NCI-H82 (cell line): ENCODE measurements around the gene MCL1.
"Not testable (repeated sequence)": the region's sequence is repeated elsewhere in the genome, so short reads cannot be mapped to it uniquely, and the experiment has no call there.

ENCODE experiments used
- DNase-seq: peaks from one replicate; lab custom pipeline; 2025; lab: John Stamatoyannopoulos, UW

Gene MCL1

DNA sequence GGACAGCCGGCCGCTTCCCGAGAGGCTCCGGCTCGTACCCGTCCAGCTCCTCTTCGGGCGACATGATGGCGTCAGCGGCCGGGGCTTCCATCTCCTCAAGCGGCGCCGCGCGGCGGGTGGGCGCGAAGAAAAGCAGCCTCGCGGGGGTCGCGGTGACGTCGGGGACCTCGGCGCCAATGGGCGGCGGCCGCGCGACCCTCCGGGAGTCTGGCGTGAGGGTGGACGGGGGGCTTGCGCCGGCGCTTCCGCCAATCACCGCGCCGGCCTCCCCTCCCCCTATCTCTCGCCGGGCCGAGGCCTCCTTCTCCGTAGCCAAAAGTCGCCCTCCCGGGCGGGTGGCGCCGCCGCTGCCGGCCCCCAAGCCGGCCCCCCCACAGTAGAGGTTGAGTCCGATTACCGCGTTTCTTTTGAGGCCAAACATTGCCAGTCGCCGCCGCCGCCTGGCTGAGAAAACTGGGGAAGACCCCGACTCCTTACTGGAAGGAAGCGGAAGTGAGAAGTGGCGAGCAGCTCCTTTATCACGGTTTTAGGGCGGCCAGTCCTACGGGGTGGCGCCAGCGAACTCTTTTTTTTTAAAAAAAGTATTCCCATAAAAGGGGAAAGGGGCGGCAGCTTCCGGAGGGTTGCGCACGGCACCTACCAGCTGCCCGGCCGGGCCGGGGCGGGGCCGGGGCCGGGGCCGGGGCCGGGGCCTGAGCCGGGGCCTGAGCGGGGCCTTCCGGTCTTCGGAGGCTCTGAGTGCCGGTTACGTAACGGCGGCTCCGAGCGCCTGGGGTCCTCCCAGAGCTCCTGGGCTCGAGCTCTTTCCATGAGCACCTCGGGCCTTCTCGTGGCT is at the start of gene MCL1:
MCL1 (minus strand) TSS at position 501 of the 835 bp plus-strand sequence; CDS start at position 421, 80 bp downstream.
- DNase-seq: peak; percentile 98

DNA sequence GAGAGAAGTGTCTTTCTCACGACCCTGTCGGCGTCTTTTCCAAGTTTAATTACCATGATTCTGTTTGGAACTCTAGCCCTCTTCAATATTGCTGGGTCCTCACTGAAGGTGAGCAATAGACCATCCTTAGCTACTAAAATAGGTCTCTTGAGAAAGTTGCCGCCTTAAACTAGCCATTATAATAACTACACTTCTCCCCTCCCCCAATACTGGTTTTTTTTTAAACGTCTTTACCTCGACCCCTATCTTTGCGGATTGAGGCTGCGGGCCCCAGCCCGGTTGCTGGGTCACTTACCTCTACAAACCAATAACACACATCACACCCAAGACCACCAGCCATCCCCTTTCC is 49.3 kb upstream of the MCL1 start:
- DNase-seq: no peak

DNA sequence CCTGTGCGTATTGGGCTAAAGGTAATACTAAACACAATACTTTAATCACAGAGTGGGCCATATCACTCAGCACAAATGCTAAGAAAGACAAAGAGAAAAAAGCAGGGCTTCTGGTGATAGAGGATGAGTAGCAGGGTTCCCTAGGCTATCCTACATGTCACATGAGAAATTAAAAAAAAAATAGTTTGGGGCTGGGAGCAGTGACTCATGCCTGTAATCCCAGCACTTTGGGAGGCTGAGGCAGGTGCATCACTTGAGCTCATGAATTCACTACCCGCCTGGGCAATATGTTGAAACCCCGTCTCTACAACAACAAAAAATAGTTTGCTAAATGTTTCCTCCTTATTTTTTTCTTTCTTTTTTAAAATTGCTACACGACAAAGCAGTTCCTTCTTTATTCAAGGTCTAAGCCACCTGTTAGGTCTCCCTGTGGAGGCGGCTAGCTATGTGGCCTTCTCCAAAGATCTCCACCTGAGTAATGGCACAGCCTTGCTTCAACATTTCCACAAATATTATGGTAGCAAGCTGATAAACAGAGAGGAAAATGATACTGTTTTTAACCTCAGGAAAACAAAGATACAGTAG is 48.5 kb upstream of the MCL1 start:
- no peak for DNase-seq

DNA sequence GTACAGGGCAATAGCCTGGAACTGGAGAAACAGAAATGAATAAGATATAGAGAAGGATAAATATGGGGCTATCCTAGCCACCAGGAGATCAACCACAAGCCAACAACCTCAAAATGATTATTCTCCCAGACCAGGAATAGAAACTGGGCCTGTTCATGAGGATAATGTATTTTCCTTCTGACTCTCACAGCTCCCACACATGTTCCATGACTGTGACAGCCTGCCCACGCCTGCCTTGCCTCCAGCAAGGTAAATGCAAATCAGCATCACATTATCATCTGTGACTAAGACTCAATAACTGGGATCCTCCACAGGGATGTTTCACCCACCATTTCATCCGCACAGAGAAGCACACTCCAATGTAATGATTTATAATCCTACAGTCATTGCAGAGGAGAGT is 46.7 kb upstream of the MCL1 start:
- DNase-seq: no peak

DNA sequence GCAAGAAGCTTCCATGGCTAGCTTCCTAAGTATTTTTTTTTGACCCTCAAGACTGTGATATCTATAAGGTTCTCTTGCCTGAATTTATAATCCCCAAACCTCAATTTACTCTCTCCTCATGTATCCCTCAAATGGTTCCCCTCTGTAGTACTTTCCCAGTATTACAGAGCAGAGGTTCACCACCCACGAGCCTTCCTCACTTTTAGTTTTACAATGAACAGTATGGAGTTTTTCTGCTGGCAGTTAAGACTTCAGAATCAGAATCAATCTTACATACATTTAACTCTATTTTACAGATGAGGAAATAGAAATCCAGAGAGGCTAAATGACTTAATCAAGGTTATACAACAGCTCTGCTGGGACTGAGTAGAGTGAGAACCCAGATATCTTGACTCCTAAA is 45.1 kb upstream of the MCL1 start:
- DNase-seq: not testable (repeated sequence)

DNA sequence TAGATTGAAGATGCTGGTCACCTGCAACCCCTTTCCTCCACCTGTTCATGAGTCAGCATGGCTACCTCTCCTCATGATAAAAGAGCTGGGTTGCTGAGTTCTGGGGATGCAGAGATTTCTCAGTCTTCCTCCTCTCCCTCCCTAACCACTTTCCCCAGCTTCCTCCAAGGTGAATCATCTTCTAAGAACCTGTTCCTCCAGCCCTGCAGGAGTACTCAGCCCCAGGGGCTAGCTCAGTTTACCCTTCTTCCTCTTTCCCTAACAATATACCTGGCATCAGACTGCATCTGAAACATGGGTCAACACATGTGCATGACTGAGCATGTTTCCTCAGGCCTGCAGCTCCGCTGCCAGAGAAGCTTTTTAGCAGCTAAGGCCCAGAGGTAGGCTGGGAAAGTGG is 44.7 kb upstream of the MCL1 start:
- not testable (repeated sequence) for DNase-seq

DNA sequence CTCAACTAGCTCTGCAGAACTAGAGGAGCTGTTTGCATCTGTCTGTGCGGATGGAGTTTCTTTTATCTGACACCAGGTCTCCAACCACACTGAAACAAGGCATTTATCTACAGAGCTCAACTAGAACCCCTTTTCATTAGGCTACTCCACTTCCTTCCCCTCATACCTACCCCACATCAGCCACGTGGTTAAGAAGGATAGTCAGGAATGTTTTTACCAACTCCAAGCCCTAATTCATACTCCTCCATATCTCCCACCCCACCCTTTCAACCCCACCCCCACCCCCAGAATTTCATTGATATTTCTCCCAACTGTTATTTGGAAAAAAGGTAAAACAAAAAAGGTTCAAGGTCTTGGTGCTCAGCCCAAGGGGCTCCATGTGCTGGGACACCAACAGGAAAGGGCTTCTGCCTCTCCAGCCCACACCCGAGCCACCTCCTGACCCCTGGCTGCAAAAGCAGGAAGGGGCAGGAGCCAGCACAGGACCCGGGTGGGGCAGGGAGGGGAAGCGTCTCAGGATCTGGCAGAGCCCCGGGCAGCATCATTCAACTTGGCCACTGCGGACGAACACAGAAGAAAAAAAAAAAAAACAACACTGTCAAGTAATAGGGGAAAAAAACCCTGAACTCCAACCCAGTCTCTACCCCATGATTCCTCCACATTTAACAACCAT is 43.0 kb upstream of the MCL1 start:
- DNase-seq: no peak

DNA sequence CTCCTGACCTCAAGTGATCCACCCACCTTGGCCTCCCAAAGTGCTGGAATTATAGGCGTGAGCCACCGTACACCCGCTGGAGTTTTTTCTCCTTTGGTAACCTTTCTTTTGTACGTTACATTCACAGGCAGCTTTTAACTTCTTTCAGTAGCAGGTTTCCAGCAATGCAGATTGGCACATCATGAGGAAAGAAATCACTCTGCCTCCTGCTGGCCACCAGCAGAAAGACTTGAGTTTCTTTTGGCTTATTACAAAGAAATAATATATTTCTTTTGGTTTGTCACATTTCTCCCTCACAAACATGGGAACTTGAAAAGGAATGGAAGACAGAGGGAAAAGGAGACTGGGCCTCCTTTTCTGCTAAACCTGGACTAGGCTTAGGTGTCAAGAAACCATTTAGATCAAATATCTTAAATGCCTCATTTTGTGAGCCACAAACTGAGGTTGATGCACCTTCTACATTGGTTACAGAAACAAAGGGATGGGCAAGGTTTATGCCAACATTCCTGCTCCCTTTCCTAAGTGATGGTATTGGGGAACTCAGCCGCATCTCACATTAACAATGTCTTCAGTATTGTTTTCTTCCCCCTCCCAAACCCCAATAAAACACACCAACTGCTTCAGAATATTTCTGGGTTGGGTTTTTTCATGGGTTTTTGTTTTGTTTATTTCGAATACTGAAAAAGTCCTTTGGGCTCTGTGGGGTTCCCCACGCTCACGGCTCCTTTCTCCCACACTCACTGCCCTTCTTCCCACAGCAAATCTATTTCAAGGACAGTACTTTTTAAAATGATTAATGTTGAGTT is 42.3 kb upstream of the MCL1 start:
- DNase-seq: peak; percentile 60

DNA sequence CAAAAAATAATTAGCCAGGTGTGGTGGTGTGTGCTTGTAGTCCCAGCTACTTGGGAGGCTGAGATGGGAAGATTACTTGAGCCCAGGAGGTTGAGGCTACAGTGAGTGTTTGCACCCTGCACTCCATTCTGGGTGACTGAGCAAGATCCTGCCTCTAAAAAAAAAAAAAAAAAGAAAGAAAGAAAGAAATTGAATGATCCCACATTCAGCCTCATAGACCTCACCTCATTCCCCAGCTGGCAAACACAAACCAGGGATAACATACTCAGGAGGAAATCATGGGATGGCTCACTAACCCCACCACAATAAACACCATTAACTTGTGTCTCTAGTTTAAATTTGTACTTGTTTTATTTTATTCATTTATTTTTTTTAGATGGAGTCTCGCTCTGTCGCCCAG is 41.5 kb upstream of the MCL1 start:
- DNase-seq: no peak

DNA sequence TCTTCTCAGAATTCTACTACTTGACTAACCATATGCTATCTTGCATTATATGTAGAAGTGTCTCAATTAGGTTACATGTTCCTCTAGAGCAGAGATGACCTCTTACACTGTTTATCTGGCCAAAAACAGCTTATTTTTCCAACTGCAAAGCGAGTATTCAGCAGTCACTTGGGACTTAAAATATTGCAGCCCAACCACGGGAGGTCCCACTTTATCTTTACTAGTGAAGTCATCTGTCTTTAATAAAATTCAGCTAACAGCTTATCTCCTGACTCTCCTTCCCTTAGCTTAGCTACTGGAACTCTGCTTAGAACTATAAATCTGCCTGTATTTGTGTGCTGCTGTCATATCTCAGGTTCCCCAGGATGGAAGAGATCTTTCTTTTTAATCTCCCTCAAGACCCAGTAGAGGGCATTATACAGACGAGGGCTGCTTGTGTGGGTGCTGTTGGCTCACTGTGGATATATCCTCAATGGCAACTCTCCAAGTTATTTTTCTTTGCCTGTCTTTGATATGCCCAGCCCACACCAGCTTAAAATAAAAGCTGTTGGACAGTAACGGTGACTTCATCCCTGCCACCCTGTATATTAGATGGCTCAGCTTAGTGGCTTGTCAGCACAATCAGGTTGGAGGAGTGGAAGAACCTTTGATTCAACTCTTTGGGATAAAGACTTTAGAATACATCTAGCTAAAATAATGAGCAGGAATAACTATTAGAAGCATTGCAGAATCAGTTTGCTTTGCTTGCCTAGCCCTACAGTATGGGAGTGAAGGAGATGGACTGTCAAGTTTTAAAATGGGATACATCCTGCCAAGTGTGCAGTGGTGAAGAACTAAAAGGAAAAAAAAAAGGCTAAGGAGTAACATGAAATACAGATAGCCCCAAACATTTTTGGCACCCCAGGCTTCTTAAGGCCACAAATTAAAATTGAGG is 40.4 kb upstream of the MCL1 start:
- DNase-seq: peak; percentile 41

DNA sequence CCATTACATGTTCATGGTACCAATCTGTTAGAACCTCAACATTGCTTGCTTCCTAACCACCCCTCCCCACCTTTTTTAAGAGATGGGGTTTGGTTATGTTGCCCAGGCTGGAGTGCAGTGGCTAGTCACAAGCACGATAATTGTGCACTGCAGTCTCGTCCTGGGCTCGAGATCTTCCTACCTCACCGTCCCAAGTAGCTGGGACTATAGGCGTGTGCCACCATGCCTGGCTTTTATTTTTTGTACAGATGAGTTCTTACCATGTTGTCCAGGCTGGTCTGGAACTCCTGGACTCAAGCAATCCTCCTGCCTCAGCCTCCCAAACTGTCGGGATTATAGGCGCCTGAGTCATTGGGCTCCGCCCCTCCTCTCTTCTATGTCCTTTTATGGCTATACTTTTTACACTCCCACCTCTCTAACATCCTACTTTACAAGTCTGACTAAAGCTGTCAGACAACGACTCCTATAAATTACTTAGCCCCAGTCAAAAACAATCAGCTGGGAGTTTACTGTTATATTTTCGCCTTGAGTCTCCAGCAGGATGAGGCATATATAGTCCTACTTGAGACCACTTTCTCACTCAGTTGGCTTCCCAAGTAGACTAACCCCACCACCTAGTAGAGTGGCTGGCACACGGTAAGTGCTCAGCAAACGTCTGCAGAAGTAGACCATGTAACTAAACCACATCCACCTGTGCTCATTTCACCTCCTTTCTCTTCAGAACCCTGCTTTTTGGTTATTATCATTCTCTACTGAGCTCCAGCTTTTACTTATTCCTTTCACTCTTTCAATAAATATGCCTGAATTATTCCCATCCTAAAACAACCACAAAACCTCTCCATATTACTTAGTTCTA is 36.2 kb upstream of the MCL1 start:
- DNase-seq: no peak

DNA sequence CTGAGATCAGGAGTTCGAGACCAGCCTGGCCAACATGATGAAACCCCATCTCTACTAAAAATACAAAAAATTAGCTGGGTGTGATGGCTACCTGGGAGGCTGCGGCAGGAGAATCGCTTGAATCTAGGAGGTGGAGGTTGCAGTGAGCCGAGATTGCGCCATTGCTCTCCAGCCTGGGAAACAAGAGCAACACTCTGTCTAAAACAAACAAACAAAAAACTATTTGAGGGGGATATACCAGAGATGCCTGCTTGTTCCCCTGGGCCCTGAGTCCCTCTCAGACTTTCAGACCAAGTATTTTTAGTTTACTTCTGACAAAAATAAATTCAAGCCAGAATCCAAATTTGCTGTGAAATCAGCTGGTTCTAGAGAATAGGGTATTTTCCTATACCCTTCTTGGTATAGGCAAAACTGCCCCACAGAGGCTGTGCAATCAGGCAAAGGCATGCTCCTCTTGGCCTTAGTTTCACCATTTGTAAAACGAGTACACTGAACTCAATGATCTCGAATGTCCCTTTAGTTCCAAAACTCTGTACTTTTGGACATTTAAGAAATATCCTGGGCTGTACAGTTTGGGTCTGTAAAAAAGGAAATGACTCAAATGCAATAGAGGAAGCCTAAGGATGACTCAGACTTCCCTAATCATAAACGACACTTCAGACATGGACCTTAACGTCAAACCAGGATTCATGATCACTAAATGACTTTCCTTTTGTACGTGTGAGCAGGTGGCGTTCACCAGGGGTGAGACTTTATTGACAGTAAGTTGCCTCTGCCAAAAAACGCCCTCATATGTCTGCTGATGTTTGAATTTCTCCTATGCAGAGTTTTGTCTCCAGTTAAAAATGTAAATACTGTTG is 33.9 kb upstream of the MCL1 start:
- DNase-seq: no peak

DNA sequence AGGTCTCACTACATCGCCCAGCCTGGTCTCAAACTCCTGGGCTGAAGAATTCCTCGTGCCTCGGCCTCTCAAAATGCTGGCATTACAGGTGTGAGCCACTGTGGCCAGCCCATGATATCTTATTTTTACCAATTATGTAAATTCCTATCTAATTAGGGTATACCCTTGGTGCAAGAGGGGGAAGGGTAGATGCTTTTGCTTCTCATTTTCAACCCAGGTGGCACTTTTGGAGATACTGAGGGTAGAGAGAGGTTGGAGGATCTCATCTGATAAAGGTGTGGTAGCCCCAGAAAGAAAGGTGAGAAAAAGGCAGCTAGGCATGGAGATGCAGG is 32.6 kb upstream of the MCL1 start:
- no peak for DNase-seq

DNA sequence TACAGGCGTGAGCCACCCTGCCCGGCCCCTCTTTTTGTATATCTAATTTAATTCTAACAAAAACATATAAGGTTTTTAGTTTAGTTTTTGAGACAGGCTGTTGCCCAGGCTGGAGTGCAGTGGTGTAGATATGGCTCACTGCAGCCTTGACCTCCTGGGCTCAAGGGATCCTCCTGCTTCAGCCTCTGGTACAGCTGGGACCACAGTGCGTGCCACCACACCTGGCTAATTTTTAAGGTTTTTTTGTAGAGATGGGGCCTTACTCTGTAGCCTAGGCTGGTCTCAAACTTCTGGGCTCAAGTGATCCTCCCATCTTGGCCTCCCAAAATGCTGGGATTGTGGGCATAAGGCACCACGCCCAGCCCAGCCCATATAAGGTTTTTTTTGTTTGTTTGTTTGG is 31.2 kb upstream of the MCL1 start:
- DNase-seq: no peak

DNA sequence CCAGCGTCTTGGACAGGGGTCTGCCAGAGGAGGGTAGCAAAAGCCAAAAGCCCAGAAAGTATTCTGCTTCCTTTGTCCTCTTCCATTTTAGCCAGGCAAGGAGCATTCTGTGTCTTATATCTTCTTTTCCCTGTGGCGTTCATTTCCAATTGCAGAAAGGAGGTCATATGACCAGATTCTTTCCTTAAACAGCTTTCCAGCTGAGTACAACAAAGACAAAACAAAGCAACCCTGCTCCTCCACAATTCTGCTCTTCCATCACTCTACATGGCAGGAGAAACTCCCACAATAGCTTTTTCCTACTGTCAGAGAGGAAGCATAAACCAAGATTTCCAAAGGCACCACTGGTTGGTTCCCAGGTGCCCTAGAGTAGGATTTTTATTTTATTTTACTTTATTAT is 30.3 kb upstream of the MCL1 start:
- no peak for DNase-seq

DNA sequence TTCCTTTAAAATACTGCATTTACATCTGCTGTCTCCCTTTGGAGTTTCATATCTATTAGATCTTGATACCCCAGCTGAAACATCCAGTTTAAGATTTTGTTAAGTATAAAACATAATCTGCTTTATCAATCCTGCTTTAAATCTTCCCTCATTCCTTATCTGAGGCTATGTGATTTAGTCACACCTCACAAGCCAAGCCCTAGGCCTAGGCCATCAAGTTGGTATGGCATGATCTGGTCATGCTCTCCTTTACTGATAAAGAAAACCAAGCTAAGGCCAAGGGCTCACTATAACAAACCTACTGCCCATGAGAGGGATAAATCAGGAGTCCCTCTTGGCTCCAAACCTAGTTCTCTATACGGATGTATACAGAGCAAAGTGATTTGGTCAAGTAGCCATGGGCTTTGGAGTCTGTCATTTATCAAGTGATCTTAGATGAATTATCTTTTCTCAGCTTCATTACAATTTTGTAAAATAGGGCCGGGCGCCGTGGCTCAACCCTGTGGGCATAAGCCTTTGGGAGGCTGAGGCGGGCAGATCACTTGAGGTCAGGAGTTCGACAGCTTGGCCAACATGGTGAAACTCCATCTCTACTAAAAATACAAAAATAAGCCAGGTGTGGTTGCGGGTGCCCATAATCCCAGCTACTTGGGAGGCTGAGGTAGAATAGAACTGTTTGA is 27.2 kb upstream of the MCL1 start:
- DNase-seq: no peak

DNA sequence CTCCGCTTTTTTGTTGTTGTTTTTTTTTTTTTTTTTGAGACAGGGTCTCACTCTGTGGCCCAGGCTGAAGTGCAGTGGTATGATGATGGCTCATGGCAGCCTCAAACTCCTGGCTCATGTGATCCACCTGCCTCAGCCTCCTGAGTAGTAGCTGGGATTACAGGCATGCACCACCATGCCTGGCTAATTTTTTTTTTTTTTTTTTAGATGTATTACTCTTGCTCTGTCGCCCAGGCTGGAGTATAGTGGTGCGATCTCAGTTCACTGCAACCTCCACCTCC is 26.0 kb upstream of the MCL1 start:
- DNase-seq: not testable (repeated sequence)

DNA sequence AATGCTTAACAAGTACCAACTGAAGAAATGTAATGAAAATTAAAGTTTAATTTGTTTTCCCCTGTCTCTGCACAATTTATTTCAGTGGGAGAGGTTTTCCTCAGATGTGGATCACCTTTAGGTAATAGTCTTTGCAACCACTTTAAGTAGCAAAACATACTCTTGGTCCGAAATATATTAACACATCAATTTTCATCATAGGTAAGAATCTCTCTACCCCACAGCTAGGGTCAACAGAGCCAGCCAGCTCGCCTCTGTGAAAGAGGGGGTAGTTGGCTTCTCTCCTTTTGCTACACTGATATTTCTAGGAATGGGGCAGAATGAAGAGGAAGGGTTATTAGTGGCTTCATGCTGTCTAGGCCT is 24.8 kb upstream of the MCL1 start:
- no peak for DNase-seq

DNA sequence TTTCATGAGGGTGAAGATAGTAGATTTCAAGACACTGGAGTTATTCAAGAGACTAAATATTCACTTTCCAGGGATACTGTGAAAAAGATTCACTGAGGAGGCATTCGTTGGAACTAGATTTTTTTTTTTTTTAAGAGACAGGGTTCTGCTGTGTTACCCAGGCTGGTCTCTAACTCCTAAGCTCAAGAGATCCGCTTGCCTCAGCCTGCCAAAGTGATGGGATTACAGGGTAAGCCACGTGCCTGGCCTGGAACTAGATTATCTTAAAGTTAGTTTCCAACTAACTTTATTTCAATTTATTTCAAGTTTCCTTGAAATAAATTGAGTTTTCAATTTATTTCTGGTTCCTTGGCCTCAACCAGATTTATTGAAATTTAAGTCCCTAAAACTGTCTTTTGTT is 24.3 kb upstream of the MCL1 start:
- DNase-seq: peak; percentile 63
